Midbrain (tissue), 1 donor: ENCODE results near the gene JPH3.

Experiments
- DNase-seq: peaks from one replicate; lab custom pipeline; 2025; lab: John Stamatoyannopoulos, UW

The JPH3 gene

GRCh38 chr16:87626905-87627304 is 24.6 kb downstream of the JPH3 start:
- no peak for DNase-seq

- no peak for DNase-seq
These were observed 25.4 kb downstream of the JPH3 start for GRCh38 chr16:87627542-87628245.

- DNase-seq: no peak
These were observed 26.1 kb downstream of the JPH3 start for GRCh38 chr16:87628246-87628923.

- no peak for DNase-seq
These were observed 26.6 kb downstream of the JPH3 start for GRCh38 chr16:87628940-87629339.

DNA sequence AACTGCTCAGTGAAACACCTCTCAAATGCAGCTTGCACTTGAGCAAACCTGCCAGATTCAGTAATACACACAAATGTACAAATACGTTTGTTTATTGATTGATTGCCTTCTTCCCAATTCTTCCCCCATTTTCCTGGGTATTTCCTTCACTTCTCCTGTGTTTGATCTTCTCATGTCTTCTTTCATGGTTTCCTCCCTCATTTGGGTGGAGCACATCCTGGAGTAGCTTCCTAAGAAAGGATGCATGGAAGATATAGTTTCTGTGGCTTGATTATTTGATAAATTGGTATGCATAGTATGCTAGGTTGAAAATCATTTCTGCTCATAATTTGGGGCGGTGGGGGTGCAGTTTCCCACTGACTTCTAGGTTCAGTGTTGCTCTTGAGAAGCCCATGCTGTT is 28.8 kb downstream of the JPH3 start:
- DNase-seq: no peak

DNA sequence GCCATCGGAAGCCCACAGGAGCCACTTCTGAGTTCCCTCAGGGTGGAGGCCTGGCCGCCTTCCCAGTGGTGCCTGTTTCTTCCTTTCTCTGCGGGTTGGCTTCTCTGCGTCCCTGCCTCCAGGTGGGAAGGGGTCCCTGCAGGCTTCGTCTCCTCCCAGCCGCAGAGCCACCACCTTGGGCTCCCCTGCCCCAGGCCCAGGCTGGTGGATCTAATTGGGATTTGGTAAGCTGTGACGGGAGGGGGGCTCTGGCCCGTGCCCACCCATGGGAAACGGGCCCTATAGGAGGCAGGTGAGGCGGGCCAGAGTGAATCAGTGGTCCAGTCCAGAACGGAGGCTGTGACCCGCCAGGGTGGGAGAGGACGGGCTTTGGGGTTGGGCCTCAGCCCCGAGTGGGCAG is 32.1 kb downstream of the JPH3 start:
- DNase-seq: no peak

DNA sequence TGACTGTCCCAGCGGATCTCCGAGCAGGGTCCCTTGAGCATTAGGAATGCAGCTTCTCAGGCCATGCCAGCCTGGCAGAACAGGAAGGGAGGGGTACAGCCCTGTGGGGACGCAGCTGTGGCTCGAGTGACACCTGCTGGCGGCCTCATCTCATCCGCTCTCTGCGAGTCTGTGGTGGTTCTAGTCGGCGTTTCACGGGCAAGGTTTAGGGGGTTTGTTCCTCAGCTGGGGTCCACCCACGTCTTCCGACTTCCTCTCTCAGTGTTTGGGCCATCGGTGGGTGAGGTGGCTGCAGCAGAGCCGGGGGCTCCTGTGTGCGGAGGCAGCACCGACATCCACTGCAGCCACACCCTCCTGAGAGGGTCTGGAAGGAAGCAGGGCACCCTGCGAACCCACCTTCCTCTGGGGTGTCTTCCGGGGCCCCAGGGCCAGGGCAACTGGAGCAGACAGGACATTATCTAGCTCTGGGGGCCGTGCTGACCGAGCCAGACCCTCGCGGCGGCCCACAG is 33.3 kb downstream of the JPH3 start:
- DNase-seq: peak; percentile 62

DNA sequence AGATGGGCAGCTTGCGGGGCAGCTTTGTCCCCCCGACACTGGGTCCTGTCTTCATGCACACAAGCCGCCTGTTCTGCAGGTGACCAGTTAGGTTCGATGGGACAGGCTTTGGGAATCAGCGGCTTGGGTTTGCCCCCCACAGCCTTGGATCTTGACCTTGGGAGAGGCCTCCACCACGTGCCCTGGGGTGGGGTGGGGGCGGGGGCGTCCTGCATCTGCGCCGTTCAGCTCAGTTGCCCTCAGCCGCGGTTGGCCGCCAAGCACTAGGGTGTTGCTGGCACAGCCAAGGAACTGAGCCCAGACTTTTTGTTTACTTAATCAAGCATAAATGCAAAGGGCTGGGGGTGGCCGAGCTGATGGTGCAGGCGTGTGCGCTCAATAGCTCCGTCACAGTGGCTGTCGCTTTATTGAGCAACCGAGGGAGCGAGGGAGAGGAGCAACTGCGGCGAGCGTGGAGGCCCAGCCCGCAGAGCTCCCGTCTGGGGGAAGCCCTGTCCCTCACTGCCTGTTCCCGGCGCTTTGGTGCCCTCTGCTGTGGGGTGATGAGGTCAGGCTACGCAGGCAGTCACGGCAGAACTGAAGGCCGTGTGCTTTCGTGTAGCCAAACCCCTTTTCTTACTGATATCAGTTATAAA is 33.9 kb downstream of the JPH3 start:
- DNase-seq: peak; percentile 73

DNA sequence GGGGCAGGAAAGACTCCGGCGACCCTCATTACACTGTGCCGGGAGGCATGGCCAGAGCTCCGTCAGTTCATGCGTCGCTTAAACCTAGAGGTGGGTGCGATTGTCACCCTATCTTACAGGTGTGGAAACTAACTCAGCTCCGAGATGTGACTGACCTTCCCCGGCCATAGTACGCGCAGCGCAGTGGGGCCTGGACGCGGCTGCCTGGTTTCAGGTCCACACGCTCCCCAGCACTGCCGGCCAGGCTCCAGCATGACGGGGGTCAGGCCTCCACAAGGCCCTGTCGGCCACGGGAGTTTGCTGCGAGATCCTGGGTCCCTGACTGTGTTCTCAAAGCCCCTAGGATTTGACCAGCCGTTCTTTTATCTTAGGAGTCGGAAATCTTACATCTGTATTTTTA is 34.4 kb downstream of the JPH3 start:
- no peak for DNase-seq

DNA sequence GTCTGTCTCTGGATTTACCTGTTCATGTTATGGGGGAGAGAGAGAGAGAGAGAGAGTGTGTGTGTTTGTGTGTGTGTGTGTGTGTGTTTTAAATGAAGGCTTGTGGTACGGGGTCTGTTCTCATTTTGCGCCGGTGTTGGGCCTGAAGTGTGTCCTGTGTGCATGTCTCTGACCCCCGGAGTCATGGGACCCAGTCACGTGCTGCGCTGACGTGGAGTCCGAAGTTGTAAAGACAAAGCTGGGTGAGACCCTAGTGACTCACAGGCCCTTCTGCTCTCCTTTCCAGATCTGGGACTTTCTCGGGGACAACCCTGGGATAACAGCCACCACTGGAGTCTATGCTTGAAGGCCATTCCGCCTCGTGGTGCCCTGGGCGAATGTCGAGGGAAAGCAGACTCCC is 35.0 kb downstream of the JPH3 start:
- DNase-seq: no peak

- DNase-seq: no peak
These were observed 36.4 kb downstream of the JPH3 start for GRCh38 chr16:87638736-87639135.

- no peak for DNase-seq
These were observed 39.4 kb downstream of the JPH3 start for GRCh38 chr16:87641721-87642120.

DNA sequence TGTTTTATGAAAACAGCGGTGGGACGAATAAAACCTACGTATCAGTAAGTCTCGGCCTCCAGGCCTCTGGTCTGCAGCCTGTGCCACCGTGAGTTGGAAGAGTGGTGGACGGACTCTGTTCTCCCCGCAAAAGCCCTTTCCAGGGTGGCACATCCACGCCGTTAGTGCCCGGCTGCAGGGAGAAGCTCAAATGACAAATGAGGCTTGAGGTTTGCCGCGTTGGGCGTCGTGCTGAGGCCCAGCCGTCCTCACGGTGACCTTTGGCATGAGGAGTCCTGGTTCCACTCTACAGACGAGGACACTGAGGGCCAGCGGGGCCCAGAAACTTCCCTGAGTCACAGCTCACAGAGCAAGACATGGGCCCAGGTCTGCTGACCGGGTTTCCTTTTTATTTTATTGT is 40.2 kb downstream of the JPH3 start:
- no peak for DNase-seq

GRCh38 chr16:87644186-87644585 is 41.9 kb downstream of the JPH3 start:
- DNase-seq: no peak

- DNase-seq: no peak
These were observed 42.3 kb downstream of the JPH3 start for GRCh38 chr16:87644596-87644995.

DNA sequence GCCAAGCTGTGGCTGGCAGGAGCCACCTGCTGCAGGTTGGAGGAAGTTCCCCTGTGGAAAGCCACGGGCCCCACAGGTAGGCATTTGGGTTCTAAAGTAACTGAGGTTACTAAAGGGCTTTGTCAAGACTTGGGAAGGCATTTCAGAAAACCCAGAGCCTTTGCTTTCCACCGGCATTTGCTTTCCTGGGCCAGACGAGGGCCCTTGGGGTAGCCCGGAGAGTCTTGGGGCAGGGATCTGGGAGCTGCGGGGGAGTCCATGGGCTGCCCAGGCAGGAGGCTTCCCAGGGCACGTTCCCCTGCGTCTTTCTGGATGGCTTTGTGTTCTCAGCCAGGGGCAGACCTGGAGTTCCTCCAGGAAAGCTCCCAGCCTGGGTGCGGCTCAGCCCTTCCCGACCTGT is 43.5 kb downstream of the JPH3 start:
- no peak for DNase-seq

- no peak for DNase-seq
These were observed 45.3 kb downstream of the JPH3 start for GRCh38 chr16:87647431-87648185.

DNA sequence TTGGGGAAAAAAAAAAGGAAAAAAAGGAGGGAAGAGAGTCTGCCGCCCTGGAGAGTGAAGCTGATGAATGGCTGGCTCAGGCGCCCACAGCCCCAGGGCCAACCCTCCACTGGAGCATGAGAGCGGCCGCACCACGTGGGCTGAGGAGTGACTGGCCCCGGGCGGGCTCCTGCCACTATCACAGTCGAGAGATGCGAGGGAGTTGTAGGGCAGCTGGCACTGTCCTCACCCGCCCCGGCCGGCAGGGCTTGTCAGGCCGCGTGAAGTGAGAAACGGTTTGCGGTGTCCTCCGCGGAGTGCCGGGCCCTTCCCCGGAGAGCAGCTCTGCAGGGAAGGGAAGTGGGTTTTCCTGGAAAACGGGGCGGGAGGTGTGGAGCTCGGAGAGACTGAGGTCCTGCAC is 45.9 kb downstream of the JPH3 start:
- DNase-seq: no peak

- DNase-seq: no peak
These were observed 46.6 kb downstream of the JPH3 start for GRCh38 chr16:87648698-87649487.

- DNase-seq: no peak
These were observed 50.1 kb downstream of the JPH3 start for GRCh38 chr16:87652386-87652785.

- no peak for DNase-seq
These were observed 50.5 kb downstream of the JPH3 start for GRCh38 chr16:87652799-87653198.

- DNase-seq: no peak
These were observed 50.9 kb downstream of the JPH3 start for GRCh38 chr16:87653234-87653633.
